VCaP (cell line): ENCODE data around the gene HK1.

Experiments used
- H3K27ac ChIP-seq: fragments of 450-650 bp; 2 replicates; pipeline ENCODE4 v1.5.1; 2017
- CTCF ChIP-seq: fragments of 450-650 bp; conservative IDR thresholded peaks from 2 replicates; pipeline ENCODE4 v1.5.1; 2017; ENCODE audit warnings: mild to moderate bottlenecking, moderate library complexity

Gene HK1

GRCh38 chr10:69345890-69346474 lies 67.7 kb downstream of the HK1 start:
- no peak for TF ChIP-seq CTCF
- H3K27ac ChIP-seq: no peak overlapping the region

DNA sequence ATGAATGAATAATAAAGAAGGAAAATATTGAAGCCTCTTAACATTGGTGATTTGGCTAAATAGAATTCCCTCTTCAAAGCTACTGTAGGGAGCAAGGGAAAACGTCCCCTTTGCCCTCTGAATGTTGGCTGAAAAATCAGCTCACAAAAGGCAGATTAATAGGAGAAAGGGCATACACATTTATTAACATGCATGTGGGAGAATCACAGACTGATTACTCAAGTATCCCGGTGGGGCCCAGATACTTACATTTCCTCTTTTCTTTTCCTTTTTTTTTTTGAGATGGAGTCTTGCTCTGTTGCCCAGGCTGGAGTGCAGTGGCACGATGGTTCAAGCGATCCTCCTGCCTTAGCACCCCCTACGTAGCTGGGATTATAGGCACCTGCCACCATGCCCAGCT lies 68.5 kb downstream of the HK1 start:
- no peak overlapping the region for H3K27ac ChIP-seq
- no peak for TF ChIP-seq CTCF

DNA sequence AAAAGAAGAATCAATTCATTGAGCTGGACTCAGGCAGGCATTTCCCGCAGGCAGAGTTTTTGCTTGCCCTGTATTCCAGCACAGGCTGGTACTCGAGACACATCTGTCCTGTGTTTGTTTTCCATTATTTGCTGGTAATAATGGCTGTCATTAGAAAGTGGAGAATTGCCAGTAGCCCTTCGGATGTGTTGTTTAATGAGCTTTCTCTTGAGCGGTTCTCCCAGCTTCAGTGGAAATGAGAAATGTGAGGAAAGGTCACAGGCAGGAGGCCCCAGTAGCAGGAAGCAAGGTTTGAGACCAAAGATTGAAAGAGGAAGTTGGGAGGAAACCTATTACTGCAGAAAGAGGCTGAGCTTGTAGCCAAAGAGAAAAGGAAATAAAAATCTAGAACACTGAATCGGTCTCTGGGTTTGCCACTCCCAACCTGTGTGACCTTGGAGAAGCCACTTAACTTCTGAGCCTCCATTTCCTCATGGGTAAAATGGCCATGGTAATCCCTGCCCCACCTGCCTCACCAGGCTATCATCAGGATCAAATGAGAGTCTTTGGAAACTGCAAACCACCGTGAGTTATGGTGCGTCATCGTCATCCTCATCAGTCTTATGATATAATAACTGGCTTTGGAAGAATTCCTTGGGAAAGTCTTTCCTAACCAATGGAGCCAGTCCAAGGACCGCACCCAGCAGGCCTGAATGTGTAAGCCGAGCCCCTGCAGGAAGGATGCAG lies 70.7 kb downstream of the HK1 start:
- no peak for TF ChIP-seq CTCF
- peak overlapping the region; percentile 37; the same call in 1 of the 2 replicates for H3K27ac ChIP-seq

DNA sequence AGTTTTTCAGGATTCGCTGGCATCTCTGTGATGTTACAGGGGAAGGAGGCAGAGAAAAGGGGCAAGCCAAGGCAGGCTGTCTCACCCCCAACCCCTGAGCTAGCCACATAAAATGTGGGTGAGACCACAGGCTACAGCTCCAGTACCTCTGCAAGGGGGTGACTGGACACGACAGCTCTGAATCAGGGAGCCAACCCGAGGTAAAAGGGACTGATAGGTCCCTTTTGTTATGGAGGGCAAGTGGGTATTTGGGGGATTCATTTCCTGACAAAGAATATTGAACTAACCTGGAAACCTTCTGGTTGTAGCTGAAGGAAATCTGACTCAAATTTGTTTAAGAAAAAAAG lies 71.2 kb downstream of the HK1 start:
- H3K27ac ChIP-seq: no peak overlapping the region; the same call in 1 of the 2 replicates
- no peak for TF ChIP-seq CTCF

DNA sequence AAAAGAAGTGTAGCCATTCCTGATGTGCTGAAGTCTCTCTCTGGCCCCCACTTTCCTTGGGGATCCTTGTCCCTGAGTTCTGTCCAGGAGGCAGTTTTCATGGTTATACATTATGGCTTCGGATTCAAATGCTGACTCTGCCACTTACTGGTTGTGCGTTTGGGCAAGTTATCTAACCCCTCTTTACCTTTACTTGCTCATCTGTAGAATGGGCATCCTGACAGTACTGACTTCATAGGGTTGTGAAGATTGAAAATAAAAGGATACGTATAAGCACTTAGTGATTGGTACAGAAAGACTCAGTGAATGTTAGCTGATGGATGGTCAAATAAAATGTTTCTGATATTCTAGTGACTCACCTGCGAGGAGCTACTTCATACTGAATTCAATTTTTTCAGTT lies 73.3 kb downstream of the HK1 start:
- TF ChIP-seq CTCF: no peak
- H3K27ac ChIP-seq: no peak overlapping the region

- H3K27ac ChIP-seq: no peak overlapping the region
- TF ChIP-seq CTCF: no peak
These were observed 74.4 kb downstream of the HK1 start for GRCh38 chr10:69352569-69353264.

GRCh38 chr10:69353977-69354635 lies 75.8 kb downstream of the HK1 start:
- no peak overlapping the region for H3K27ac ChIP-seq
- no peak for TF ChIP-seq CTCF
